Bronchus fibroblast of lung (primary cell): ENCODE data around the gene LDAH. TPM values are rescaled to one million over a fixed set of nuclear protein-coding genes. Genes with fewer than 3 reads are reported as not detected.

Source experiments
- total RNA-seq: library from RNA; depleted of rRNA; stranded (reverse); fragments of >200 nt; gene quantifications from 2 replicates; pipeline ENCODE4 v1.2.3, GENCODE V29; 2015

Gene LDAH
- 16.6 and 17.1 TPM in 2 replicates for total RNA-seq

DNA sequence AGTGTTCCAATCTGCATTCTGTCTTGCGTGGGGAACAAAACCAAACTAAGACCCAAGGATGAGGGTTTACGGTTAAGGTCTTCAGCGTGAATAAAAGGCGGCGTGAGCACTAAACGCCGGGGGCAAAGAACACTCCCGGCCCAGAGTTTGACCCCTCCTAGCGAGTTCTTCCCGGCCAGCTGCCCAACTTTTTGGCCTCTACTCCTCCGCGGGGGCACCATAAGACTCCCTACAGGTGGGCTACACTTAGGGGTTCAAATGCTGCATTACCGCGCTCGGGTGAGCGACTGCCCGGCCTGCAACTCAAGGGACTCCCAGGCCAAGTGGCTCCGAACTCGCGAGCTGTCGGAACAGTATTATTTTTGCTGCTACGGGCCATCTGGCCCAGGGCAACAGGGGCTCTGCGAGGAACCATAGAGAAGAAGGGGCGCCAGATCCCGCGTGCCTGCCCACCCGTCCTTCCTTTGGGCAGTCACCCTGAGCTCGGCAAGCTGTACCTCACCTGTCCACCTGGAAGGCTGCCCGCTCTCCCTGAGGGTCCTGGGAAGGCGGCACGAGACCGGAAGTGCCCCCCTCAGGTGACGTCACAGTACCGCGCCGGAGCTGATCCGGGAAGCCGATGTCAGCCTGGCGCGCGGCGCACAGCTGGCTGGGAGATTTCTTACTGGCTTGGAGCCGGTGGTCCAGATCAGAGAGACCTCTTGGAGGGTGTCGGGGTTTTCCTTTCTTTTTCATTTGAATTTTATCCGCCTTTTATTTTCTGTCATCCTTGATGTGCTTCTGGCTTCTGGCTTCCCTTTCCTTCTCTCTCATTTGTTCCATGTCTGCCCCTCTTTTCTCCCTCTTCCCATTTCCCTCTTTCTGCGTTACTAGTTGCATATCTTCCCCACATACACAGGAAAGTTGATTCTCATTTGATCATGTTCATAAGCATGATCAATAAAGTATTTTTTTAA lies at the start of gene LDAH:
LDAH (minus strand) TSS at position 567 of the 956 bp plus-strand sequence. CDS start 21,638 bp downstream, outside the sequence.

DNA sequence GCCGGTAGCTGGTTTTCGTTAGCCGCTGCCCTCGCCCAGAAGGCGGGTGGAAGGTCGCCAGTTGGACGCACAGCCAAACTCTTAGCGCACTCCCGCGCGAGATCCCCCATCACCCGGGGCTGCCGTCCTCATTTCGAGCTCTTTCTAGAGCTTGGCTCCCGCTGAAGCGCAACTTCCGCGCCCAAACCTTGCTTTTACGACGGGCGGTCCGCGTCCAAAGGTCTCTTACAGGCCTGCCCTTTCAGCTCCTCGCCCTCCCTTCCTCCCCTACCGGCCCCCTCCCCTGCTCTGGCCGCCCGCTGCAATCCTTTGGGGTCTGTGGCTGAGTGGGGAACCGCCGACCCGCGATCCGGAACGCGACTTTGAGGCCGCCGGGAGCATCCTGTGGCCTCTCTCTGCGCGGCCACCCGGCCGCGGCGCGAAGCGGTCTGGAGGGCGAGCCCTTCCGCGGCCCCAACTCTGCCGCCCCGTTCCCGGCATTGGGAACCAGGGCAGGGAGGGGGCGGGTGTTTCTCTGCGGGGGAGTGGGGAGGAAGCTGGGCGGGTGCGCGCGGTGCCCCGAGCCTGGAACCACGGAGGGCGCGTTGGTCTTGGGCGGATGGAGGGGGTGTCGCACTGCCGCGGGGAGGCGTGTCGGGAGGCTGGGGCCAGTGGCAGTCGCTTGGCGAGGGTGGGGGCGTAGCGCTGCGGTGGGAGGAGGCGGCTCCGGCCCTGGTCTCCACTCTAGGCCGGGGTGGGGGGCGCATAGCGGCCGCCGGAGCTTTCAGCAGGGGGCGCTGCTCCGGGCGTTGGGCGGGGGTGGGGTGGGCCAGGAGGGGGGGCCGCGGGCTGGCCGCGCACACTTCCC lies 156.4 kb downstream of the LDAH start, which contains the start of gene GDF7:
GDF7 (plus strand) TSS at position 841 of the 847 bp plus-strand sequence. CDS start 96 bp downstream, outside the sequence.

DNA sequence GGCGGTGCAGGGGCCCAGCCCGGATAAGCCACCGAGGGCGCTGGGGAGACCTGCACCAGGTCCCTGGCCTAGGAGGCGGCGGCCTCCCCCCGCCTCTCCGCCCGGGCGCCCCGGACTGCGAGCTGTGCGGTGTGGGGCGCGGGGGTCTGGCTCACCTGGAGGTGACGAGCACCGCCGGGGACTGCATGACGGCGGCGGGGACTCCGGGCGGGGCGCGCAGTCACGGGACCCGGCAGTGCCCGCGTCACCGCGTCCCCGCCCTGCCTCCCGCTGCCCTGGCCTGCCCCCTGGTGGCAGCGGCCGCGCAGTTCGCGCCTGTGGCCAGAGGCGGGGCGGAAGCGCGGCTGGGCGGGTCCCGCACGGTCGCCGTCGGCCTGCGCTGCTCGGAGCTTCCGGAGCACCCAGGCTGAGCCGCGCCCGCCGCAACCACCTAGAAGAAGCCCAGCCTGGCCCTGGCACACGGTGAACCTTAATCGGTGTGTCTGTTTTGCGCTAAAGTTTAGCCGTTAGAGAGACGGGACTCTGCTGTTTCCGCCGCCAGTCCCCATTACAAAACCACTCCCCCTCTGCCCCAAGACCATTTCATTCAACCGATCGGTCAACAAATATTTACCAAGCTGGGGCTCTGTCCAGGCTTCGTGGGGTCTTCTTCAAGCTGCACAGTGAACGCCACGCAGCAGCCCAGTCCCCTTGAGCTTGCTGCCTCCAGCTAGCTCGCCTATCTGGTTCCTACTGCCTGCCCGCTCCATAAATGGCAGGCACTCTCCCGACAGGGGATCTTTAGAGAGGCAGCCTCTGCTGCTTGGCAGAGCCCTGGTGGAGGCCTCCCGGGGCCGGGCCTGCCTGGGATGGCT lies 171.8 kb downstream of the LDAH start, which contains the start of gene HS1BP3:
HS1BP3 (minus strand) TSS at position 222 of the 854 bp plus-strand sequence; CDS start at position 187, 35 bp downstream.

Other genes with a start within 250 kb of the LDAH start
- 19.0 and 19.2 TPM in 2 replicates for gene HS1BP3, start 172.0 kb downstream of the LDAH start, total RNA-seq
- gene GDF7, start 156.0 kb downstream of the LDAH start, total RNA-seq: not detected in 2 replicates
- 0.15 TPM in 1 of 2 replicates, not detected in the other for gene APOB, start 221.0 kb upstream of the LDAH start, total RNA-seq